Measurements from ENCODE around the gene NFATC2IP.
"Not testable (repeated sequence)": the region's sequence is repeated elsewhere in the genome, so short reads cannot be mapped to it uniquely, and the experiment has no call there.

Gene NFATC2IP

DNA sequence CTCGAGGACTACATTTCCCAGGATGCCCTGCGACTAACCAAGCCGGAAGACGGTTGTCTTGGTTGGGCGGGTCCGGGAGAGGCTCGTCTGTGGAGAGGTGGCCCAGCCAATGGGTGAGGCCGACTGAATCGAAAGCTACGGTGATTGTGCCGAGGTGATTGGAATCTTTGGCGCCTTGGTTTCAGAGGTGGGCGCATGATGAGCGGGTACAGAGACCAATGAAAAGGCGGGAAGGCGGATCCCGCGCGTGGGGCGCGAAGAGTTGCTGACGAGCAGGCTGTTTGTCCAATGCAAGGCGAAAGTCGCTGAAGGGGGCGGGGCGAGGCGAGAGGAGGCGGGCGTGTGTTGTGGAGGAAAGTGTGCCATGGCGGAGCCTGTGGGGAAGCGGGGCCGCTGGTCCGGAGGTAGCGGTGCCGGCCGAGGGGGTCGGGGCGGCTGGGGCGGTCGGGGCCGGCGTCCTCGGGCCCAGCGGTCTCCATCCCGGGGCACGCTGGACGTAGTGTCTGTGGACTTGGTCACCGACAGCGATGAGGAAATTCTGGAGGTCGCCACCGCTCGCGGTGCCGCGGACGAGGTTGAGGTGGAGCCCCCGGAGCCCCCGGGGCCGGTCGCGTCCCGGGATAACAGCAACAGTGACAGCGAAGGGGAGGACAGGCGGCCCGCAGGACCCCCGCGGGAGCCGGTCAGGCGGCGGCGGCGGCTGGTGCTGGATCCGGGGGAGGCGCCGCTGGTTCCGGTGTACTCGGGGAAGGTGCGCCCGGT is at the start of gene NFATC2IP:
Gene NFATC2IP (plus strand): TSS at position 290 of the 762 bp plus-strand sequence. CDS start 75 bp downstream, at position 365.
- peak; percentile 99 for DNase-seq

DNA sequence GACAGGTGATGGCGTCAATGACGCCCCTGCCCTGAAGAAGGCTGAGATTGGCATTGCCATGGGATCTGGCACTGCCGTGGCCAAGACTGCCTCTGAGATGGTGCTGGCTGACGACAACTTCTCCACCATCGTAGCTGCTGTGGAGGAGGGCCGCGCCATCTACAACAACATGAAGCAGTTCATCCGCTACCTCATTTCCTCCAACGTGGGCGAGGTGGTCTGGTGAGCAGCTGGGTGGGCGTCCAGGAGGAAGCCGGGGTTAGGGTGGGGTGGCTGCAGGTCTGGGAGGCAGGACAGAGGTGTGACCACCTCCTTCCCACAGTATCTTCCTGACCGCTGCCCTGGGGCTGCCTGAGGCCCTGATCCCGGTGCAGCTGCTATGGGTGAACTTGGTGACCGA is 48.9 kb upstream of the NFATC2IP start:
- DNase-seq, result no peak

DNA sequence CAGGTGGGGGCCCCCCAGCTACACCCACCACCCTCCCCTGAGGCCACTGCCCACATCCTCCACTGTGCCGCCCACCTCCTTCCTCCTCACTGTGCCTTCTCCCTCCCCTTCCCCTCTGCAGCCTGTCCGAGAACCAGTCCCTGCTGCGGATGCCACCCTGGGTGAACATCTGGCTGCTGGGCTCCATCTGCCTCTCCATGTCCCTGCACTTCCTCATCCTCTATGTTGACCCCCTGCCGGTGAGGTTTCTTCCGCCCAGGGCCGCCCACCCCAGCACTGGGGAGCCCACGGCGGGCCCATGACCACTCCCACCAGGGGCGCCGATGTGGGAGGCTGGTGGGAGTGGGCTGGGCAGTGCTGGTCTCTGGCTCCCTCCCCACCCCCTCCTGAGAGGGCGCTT is 47.8 kb upstream of the NFATC2IP start:
- DNase-seq, result no peak

DNA sequence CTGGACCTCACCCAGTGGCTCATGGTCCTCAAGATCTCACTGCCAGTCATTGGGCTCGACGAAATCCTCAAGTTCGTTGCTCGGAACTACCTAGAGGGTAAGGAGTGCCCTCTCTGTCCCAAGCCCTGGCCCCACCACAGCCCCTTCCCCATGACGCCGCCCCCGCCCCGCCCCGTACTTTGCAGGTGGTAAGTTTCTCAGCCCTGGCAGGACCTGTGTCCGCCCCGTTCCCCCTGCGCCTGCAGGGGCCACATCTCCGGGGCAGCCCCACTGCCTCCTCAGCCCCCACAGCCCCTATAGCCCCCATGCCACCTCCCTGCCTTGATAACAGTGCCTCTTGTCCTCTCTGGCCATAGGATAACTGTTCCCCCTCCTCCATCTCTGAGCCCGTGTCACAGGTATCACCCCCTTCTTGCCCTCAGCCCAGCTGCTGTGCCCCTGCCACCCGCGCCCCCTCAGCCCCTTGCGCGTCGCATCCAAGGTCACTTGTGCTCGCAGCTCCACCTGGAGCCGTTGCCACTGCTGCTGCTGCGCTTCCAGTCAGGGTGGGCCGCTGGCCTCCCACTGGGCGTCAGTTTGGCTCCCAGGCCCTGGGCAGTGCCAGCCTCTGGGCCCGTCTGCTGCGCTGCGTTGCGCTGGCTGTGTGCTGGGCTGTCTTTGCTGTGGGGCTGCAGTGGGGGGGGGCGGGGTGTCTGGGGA is 47.2 kb upstream of the NFATC2IP start:
- no peak for DNase-seq

DNA sequence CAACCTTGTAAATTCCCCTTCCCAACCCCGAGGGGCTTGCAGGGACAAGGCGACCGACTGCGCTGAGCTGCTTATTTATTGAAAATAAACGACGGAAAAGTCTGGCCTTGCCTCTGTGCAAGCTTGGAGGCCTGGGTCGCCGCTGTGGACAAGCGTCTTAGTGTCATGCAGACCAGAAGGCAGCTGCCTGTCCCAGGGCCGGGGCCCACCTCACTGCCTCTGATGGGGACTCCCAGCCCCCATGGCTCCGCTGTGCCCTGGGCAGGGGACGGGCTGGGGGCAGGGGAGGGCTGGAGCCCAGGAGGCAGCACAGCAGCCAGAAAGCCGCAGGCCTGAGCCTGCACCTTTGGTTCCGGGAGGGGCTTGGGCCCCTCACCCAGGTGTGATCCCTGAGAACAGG is 46.4 kb upstream of the NFATC2IP start:
- no peak for DNase-seq

DNA sequence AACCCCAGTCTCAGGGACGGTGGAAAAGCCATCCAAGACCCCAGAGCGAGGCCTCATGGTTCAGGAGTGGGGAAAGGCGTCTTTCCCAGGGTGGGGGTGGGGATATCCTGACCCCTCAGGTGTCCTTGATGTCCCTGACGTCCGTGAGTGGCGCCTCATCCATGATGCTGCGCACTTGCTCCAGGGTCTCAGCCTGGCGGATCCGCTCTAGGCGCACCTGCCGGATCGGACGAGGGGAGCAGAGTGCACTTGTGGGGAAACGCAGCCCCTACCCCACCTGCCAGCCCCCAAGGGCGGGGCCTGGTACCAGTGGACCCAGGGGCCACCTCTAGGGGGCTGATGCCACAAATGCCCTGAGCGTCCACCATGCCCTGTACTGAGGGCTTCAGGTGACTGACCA is 45.9 kb upstream of the NFATC2IP start:
- no peak for DNase-seq

DNA sequence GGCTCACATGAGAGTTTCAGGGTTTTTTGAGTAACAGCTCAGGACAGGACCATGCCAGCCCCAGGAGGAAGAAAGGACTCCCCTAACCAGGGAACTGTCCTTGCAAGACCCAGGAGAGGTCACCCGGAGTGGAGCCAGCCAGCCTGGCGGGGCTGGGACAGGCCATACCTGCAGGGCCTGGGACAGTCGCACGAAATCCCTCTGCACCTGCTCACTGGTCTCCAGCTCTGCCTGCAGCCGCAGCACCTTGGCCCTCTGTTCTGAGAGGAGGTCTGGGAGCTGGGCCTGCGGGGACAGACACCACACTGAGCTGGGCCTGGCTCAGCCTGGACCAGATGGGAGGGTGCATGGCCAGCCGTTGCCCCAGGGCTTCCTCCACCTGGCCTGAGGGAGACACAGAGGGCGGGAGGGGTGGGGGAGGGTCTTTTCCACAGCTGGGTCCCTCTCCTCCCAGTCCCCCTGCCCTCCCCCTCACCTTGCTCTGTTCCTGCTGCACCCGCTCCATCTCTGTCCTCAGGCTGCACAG is 45.4 kb upstream of the NFATC2IP start:
- peak; percentile 13 for DNase-seq

DNA sequence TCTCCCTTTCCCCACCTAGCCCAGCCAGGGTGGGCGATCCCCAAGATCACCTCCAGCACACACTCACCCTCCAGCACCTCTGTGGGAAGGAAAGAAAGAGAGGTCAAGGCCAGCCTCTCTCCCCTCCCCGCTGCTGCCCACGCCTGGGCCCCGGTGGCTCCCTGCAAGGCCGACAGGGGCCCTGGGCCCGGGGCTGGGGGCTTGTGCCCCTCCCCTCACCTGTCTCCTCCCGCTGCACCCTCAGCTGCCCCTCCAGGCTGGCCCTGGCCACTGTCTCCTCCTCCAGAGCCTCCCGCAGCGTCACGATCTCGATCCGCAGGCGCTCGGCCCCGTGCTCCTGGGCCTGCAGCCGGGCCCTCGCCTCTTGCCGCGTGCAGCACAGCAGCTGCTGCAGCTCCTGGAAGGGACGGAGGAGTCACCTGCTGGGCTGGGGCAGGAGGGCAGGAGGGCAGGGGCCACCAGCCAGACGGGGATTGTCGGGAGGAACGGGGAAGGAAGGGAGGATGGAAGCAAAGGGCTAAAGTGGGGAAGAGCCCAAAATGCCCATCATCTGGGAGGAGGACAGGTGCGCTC is 44.9 kb upstream of the NFATC2IP start:
- peak; percentile 39 for DNase-seq

DNA sequence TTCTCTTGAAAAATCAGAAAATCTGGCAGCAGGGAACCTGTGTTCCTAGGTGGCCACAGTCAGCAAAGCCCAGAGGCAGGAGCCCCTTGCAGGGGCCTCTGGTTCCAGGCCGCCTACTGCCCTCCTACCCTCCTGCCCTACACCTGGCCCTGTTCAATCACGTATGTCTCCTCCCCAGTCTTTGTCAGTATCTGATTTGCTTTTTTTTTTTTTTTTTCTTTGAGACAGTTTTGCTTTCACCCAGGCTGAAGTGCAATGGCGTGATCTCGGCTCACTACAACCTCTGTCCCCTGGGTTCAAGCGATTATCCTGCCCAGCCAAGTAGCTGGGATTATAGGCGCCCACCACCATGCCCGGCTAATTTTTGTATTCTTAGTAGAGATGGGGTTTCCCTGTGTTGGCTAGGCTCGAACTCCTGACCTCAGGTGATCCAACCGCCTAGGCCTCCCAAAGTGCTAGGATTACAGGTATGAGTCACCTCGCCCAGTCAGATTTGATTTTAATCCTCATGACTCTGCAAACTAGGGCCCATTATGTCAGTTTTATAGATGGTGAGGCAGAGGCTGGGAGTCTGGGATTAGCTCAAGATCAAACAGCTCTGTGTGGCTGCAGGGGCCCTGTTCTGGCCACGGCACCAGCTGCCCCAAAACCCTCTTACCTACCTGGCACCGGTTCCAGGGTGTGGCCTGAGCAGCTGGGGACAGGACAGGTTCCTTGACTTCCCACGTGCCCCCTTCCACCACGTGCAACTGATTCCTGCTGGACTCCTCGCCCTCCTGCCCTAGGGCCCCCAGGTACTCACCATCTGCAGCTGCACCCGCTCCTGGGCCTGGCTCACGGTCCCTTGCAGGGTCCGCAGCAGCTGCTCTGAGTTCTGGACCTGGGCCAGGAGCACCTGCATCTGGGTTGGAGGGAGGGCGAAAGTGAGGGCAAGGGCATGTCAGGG is 40.4 kb upstream of the NFATC2IP start:
- no peak for DNase-seq

DNA sequence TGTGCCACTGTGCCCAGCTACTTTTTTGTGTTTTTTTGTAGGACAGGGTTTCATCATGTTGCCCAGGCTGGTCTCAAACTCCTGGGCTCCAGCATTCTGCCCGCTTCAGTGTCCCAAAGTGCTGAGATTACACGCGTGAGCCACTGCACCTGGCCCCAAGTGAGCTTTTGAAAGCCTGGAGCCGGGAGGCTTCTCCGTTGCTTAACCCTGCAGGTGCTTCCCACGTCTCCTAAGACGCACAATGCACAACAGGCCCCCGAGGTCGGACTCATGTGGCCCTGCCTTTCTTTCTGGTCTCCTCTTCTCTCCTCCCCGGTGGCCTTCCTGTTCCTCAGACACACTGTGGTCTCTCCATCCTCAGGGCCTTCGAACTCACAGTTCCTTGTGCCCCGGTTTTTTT is 38.2 kb upstream of the NFATC2IP start:
- no peak for DNase-seq

DNA sequence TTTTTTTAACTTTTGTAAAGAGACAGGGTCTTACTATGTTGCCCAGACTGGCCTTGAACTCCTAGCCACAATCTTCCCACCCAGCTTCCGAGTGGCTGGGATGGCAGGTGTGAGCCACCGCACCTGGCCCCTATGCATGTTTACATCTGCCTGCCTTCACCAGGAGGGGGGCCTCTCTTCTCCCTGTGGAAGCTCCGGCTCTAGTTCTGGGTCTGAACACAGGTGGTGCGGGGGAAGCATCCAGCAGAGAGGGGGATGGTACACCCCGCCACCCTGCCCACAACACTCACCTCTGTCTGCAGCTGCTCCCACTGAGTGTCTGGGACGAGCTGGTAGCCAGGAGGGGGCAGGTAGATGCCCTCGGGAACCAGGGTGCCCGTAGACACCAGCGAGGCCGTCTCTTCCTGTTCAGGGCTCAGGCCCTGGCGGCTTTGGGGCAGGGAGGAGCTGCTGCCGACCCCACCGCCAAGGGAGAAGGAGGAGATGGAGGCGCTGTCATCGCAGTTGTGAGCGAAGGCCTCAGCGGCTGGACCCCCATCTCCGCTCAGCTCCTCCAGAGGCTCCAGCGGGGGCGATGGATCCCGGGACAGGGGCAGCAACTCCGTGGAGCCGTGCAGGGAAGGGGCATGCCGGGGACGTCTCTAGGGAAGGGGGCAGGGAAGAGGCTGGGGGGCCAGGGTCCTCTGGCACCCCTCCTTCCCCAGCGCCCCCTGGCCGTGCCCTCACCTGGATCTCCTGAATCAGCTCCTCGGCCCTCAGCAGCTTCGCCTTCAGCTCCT is 36.6 kb upstream of the NFATC2IP start:
- no peak for DNase-seq

DNA sequence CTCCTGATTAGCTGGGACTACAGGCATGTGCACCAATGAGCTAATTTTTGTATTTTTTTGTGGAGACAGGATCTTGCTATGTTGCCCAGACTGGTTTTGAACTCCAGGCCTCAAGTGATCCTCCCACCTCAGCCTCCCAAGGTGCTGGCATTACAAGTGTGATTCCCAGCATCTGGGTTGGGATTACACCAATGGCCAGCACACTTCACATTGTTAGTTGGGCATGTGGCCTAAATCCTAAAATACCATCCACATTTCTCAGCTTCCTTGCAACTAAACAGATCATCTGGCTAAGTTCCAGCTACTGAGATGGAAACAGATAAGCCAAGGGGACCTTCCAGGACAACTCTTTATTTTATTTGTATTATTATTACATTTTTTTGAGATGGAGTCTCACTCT is 35.6 kb upstream of the NFATC2IP start:
- DNase-seq, result no peak

DNA sequence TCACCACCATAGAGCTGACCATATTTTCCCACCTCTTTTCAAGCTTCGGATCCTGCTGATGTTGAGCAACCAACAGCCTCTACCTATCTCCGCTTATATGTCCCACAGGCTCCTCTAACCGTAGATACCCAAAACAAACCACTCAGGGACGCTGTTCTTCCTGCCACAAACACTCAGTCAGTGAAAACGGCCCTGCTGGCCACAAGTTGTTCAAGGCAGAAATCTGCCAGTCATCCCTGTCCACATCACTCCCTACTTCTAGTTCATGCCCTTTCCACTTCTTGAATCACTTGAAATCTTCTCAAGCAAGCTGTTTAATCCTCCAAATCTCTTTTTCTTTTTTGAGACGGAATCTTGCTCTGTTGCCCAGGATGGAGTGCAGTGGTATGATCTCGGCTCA is 33.6 kb upstream of the NFATC2IP start:
- DNase-seq, result no peak

DNA sequence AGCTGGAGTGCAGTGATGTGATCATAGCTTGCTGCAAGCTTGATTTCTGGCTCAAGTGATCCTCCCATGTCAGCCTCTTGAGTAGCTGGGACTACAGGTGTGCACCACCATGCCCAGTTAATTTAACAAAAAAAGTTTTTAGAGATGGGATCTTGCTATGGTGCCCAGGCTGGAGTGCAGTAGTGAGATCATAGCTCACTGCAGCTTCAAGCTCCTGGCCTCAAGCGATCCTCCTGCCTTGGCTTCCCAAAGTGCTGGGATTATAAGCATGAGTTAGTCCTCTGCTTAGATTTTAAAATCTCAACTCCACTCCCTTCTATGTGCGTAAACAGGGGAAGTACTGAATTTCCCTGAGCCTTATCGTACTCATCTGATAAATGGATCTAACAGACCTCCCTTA is 32.0 kb upstream of the NFATC2IP start:
- DNase-seq, result no peak

DNA sequence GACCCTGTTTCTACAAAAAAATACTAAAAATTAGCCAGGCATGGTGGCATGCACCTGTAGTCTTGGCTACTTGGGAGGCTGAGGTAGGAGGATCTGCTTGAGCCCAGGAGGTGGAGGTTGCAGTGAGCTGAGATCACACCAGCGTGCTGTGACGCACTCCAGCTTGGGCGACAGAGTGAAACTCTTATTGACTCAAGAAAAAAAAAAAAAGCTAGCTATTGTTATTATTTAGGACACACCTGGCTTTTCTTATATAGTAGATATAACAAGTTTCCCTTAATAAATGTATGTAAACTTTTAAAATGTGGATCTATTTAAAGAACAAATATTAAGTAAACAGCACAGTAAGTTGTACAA is 27.5 kb upstream of the NFATC2IP start:
- no peak for DNase-seq

DNA sequence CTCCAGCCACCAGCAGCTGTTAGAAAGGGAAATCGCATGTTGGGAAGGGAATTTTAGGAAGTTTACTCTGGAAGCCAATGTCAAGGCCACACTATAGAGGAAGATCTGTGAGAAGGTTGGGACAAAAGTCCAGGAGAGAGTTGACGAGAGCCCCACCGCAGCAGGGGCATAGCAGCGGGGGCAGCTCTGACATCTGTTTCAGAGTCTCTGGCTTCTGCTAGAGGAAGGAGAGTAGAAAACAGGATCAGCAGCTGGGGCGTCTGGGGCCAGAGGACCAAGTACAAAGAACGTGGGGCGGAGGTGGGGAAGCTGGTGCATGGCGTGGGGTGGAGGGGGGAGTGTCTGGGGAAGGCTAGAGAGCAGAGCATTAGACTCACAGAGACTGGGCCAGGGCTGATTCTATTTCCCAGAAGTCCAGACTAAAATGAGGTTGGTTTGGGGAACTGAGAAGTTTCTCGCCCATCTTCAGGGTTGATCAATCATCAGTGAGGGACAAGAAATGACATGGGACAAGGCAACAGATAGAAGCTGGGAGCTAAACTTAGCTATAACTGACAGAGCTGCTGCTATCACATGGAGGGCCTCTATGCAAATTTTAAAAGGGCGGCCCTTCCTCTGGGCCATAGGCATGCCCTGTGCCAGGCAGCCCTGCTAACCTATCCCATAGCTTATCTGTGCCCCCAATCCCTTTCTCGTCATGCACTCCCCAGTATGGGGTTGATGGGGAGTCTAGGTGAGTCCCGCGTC is 26.9 kb upstream of the NFATC2IP start:
- no peak for DNase-seq

DNA sequence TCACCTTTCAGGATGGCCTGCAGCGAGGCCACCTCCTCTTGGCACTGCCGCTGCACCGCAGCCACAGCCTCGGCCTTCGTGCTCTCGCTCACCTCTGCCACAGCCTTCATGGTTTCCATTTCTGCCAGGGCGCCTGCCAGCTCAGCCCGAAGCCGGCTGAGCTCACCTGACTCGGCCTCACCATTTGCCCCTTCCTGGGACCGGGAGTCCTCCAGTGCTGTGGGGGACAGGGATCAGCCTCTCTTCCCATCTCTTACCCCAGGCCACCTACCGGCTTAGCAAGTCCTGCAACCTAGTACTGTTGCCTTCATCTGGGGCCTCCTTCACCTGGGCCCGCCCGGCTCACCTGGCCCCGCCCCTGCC is 26.4 kb upstream of the NFATC2IP start:
- DNase-seq, result no peak

DNA sequence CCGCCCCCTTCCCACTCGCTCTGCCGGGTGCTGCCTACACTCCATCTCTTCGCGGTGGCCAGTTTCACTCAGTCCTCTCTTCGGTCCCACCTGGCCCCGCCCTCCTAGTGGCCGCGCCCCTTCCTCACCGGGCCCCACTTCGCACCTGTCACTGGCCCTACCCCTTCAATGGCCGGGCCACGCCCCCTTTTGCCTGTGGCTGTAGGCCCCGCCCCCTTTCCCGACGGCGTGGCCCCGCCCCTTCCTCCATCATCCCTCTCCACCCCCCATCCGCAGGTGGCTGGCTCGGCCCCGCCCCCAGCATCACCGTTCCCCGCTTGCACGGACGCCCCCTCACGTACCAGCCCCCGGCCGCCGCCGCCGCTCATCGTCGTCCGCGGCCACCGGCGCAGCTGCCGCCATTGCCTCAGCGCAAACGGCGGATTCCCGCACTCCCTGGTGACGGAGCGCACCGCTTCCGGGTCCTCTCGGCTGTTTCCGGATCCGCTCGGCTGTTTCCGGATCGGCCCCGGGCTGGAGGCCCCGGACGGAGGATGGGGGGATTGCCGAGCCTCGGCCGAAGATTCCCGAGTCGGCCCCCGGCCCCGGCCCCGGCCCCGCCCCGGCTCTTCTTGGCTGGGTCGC is 25.9 kb upstream of the NFATC2IP start, which contains the start of gene RABEP2:
Gene RABEP2 (minus strand): TSS at position 477 of the 624 bp plus-strand sequence. CDS start 75 bp downstream, at position 402.
- no peak for DNase-seq

DNA sequence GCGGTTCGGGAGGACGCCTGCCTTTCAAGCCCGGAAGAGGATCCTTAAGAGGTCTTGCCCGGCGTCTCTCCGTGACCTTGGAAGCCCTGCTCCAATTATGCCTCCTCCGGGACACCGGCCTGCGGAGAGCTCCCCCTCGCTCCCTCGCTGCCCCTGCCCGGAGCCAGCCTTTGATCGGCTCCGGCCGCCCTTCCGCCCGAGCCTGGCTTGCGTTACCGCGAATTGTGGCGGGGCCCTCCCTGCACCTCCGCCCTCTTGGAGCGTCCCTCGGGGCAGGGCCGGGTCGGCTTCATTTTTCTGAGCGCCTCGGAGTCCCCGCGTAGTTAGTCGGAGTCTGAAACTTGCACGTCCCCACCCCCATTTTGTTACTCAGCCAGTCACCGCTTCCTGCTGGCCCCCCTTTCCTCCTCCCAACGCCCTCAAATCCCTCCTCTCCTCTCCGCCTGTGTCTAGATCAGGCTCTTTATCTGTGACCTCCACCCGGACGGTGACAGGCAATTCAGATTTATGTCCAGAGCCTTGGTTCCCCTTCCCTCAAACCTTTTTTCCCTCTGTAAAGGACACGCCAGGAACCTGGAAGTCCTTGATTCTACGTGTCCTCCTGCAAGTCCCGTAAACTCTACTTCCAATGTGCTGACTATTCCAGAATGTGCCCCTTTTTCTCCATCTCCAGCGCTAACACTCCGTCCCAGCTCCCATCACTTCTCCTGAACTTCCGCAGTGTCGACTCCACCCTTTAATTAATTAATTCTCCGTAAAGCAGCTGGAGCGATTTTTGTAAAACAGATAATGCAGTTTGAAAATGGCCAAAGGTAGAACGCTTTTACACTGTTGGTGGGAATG is 25.1 kb upstream of the NFATC2IP start:
- DNase-seq, result peak; percentile 95

DNA sequence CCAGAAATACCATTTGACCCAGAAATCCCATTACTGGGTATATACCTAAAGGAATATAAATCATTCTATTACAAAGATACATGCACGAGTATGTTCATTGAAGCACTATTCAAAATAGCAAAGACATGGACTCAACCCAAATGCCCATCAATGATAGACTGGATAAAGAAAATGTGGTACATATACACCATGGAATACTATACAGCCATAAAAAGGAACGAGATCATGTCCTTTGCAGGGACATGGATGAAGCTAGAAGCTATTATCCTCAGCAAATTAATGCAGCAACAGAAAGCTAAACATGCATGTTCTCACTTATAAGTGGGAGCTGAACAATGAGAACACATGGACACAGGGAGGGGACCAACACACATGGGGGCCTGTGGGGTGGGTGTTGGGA is 24.5 kb upstream of the NFATC2IP start:
- DNase-seq, result not testable (repeated sequence)

Measured in retina (tissue), 1 donor.